ENCODE data around the gene CHERP. TPM values are rescaled to one million over a fixed set of nuclear protein-coding genes. Genes with fewer than 3 reads are reported as not detected.

The CHERP gene
- total RNA-seq, 1 experiment from 2014 or later, result 2.9 TPM

DNA sequence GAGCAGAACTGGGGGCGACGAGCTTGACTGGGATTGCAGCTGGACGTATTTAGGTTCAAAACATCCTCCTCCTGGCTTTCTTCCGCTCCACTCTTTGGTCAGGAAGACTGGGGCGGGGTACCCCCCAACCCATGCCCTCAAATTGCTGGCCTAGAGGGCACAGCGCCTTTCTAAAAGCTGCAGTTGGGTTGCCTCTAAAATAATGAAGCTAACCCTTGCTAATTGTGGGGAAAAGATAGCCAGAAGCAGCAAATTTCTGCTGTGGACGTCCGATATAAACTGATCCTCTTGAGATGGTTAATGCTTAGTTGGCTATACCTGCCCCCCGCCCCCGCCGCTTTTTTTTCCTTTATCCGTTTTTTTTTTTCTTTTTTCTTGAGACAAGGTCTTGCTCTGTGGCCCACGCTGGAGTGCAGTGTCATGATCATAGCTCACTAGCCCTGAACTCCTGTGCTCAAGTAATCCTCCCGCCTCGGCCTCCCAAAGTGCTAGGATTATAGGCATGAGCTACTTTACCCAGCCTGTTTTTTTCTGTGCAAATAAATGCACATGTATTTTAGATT, 754 bp upstream of the CHERP start:
- peak; percentile 17 for DNase-seq (ENCODE audit: low spot score)

GRCh38 chr19:16541526-16542044, 652 bp downstream of the CHERP start:
- peak; percentile 14 for DNase-seq (ENCODE audit: low spot score)

DNA sequence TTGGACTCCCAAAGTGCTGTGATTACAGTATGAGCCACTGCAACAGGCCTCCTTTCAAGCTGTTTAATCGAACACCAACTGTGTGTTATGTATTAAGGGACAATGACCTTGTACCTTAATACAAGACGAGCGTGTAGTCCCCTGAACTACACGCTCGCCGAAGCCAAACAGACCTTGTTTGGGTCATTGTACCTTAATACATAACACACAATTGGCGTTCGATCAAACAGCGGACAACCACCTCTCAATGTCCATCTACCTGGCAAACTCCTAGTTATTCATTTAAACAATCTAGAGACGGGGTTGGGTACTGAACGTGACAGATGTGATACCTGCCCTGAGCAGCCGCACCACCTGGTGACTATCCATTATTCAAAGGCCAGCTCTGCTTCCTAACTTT, 1.3 kb downstream of the CHERP start:
- DNase-seq (ENCODE audit: low spot score), result no peak

DNA sequence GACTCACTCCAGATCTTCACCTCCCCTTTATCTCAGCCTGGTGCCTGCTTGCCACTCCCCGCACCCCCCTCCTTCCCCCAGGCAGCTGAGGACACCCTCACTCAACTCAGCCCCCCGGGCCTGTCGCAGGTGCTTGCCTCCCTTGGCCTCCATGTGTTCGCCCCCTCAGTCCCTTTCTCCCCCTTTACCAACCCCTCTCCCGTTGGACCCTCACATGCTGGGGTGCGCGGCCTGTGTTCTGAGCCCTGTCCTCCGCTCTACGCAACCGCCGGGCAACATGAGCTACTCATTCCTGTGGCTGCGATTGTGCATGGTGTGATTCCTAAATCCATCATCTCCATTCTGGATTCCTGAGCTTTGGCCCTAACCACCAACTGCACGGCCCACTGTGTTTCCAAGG, 5.1 kb downstream of the CHERP start:
- no peak for DNase-seq (ENCODE audit: low spot score)

GRCh38 chr19:16536130-16536529, 6.1 kb downstream of the CHERP start:
- DNase-seq (ENCODE audit: low spot score), result no peak

- DNase-seq (ENCODE audit: low spot score), result no peak
Observed at GRCh38 chr19:16535381-16535780, 6.9 kb downstream of the CHERP start.

- no peak for DNase-seq (ENCODE audit: low spot score)
Observed at GRCh38 chr19:16532440-16533234, 9.6 kb downstream of the CHERP start.

DNA sequence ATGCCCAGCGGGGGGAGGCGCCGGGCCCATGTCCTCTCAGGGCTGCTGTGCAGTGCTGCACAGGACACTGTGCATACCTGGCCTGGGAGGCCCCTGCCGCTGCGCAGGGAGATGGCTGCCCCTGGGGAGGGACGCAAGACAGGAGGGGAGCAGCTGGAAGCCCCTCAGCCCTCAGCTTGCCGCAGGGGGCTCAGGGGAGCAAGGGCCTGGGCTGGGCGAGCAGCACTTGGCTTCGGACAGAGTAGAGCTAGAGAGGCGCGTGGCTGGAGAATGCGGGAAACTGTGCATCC, 10.9 kb downstream of the CHERP start:
- no peak for DNase-seq (ENCODE audit: low spot score)

DNA sequence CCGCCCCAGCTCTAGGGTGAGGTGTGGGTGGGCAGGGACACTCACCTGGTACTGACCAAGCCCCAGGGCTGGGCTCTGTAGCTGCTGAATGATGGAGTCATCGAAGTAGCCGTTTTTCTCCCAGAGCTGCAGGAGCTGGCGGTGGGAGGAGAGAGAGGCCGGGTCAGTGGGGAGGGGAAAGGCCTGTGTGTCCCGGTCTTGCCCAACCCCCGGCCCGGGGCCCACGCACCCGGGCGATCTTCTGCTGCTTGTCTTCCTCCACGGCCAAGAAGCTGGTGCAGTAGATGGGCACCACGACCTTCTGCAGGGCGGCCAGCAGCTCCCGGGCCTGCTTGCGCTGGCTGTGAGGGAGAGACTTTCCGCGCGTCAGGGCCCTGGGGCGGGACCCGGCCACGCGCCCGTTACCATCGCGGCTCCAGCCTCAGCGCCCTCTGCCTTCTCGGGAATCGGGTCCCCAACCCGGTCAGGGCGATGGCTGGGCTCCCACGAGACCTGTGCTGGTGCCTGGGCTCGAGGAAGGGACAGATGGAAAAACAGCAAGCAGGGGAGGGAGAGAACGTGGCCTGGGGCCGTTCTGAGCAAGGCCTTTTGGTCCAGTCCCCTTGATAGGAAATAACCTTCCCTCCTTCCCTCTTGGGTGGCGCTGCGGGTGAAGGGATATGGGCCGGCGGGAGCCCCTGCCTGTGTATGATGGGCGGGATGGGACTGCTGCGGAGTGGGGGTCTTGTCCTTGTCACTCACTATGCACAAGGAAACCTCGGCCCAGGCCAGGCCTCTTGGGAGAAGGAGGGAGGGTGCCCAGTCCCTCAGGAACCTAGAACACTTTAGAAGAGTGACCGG, 11.5 kb downstream of the CHERP start:
- DNase-seq (ENCODE audit: low spot score), result no peak

DNA sequence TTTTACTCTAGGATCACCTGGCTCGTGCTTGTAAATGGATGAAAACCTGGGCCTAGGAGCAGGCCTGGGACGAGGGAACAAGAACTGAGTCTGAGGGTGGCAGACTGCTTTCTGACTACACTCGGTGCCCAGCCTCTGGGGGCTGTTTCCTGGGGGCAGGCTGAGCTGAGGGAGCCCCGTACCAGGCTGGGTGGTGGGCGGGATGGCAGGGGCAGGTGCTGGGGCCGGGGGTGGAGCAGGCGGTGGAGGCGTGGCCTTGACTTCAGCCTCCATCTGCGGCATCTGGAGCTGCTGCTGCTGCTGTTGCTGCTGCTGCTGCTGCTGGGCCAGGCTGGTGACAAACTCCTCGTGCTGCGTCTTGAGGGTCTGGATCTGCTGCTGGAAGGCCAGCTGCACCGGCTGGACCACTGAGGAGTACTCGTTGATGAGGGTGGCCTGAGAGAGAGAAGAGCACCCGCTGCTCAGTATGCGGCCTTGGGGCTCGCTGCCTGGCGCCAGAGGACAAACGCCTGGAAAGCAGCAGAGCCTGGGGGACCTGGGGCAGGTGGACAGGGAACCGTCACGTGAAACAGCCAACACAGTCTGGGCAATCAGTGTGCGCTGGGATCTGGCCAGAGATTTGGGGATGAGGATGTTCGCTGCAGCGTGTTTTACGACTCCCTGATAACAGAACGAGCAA, 12.6 kb downstream of the CHERP start:
- DNase-seq (ENCODE audit: low spot score), result no peak

- DNase-seq (ENCODE audit: low spot score), result no peak
Observed at GRCh38 chr19:16527971-16528521, 14.2 kb downstream of the CHERP start.

DNA sequence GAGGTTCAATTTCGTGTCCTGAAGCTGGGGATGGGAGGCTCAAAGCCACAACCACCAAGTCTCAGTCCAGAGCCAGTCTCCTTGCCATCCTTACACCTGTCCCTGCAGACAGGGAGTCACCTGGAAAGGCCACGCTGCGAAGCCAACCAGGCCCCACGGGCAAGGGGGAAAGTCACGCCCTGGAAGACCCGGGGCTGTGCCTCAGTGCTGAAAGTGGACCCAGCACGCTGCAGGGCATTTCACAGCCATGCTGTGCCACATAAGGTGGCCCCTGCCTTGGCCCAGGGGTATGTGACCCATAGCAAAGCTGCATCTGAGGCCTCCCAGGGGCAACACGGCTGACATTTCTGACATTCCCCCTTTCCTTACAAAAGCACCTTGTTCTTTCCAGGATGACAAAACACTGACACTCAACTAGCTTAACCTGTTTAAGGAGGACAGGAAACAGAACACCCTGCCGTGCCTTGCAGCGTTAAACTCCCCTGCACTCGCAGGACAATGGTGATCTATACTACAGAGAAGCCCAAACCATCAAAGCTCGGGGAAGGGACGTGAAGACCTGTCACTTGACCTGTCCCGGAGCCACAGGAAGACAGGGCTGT, 14.8 kb downstream of the CHERP start:
- no peak for DNase-seq (ENCODE audit: low spot score)

GRCh38 chr19:16525751-16526481, 16.3 kb downstream of the CHERP start:
- no peak for DNase-seq (ENCODE audit: low spot score)

- DNase-seq (ENCODE audit: low spot score), result no peak
Observed at GRCh38 chr19:16524991-16525734, 17.1 kb downstream of the CHERP start.

DNA sequence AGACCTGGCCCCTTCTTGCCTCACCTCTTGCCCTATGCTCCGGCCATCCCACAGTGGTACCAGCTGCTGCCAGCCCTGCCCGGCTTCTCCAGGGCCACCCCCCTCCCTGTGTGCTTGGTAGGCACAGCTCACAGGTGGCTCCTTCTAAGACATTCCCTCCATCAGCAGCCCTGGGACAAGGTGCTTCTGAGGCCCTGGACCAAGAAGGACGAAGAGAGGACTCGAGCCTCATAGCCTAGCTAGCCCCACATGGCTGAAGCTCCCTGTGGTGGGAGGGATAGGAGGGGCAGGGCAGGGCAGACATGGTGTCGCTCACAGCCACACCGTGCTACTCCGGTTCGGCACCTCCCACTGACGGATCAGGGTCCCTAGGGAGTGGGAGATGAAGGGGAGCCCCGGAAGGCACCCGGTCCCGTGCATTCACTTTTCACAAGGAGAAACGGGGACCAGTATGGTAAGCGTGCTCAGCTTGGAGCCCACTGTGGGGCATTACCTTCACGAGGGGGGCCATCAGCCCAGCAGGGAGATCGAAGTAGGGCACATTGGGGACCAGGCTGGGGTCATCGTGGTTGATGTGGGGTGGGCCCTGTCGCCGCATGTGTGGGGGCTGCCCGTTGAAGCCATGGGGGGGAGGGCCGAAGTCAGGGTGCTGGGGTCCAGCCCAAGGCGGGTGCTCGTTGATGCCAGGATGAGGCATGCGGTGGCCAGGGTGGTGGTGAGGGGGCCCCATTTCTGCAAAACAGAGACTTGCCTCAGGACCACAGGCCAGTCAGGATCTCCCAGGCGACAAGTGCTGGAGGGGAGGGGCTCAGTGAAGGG, 19.5 kb downstream of the CHERP start:
- DNase-seq (ENCODE audit: low spot score), result no peak

GRCh38 chr19:16521715-16522289, 20.4 kb downstream of the CHERP start:
- DNase-seq (ENCODE audit: low spot score), result no peak

- no peak for DNase-seq (ENCODE audit: low spot score)
Observed at GRCh38 chr19:16520986-16521624, 21.1 kb downstream of the CHERP start.

All from A172 (cell line).